H9 (cell line): ENCODE measurements around the gene DOCK7. TPM values are rescaled to one million over a fixed set of nuclear protein-coding genes. Genes with fewer than 3 reads are reported as not detected.

ENCODE experiments used
- DNase-seq: peaks from one replicate; pipeline ENCODE4 v3.0.0-alpha.2; 2017
- H2AFZ ChIP-seq: one replicate; pipeline ENCODE4 v1.6.1; 2013; ENCODE audit warnings: mild to moderate bottlenecking, low read length, control low read depth, moderate library complexity
- H2AK5ac ChIP-seq: 2 replicates; pipeline ENCODE4 v1.6.1; 2013; ENCODE audit warnings: low read length, control low read depth, mixed read lengths; ENCODE audit not compliant: insufficient read length
- H2BK120ac ChIP-seq: one replicate; pipeline ENCODE4 v1.6.1; 2013; ENCODE audit warnings: low read depth, mild to moderate bottlenecking, low read length, control low read depth, inconsistent platforms; ENCODE audit not compliant: poor library complexity, severe bottlenecking
- H2BK12ac ChIP-seq: 2 replicates; pipeline ENCODE4 v1.6.1; 2013; ENCODE audit warnings: low read length, control low read depth, mixed read lengths, low read depth; ENCODE audit not compliant: insufficient read length
- H2BK15ac ChIP-seq: 2 replicates; pipeline ENCODE4 v1.6.1; 2013; ENCODE audit warnings: low read depth, low read length, control low read depth
- H2BK20ac ChIP-seq: one replicate; pipeline ENCODE4 v1.6.1; 2013; ENCODE audit warnings: low read depth, mild to moderate bottlenecking, low read length, control low read depth, inconsistent platforms; ENCODE audit not compliant: poor library complexity, severe bottlenecking
- H2BK5ac ChIP-seq: 2 replicates; pipeline ENCODE4 v1.6.1; 2013; ENCODE audit warnings: low read length, control low read depth, mixed read lengths; ENCODE audit not compliant: insufficient read length
- H3K14ac ChIP-seq: 2 replicates; pipeline ENCODE4 v1.6.1; 2013; ENCODE audit warnings: low read length, control low read depth; ENCODE audit not compliant: insufficient read depth
- H3K18ac ChIP-seq: 2 replicates; pipeline ENCODE4 v1.6.1; 2013; ENCODE audit warnings: low read depth, mild to moderate bottlenecking, mixed read lengths, low read length, control low read depth; ENCODE audit not compliant: insufficient read length
- H3K23ac ChIP-seq: 2 replicates; pipeline ENCODE4 v1.6.1; 2013; ENCODE audit warnings: low read length, control low read depth, mixed read lengths, low read depth; ENCODE audit not compliant: insufficient read length
- H3K23me2 ChIP-seq: 2 replicates; pipeline ENCODE4 v1.6.1; 2013; ENCODE audit warnings: low read depth, mild to moderate bottlenecking, mixed read lengths, low read length, control low read depth; ENCODE audit not compliant: insufficient read length, poor library complexity, severe bottlenecking
- H3K27ac ChIP-seq: 2 replicates; pipeline ENCODE4 v1.5.1; 2013; ENCODE audit warnings: low read length, control low read depth, mixed read lengths, low read depth; ENCODE audit not compliant: insufficient read length
- H3K27me3 ChIP-seq: 2 replicates; pipeline ENCODE4 v1.6.1; 2013; ENCODE audit warnings: low read length, control low read depth, inconsistent platforms; ENCODE audit not compliant: insufficient read depth
- H3K4ac ChIP-seq: 2 replicates; pipeline ENCODE4 v1.6.1; 2013; ENCODE audit warnings: low read depth, mild to moderate bottlenecking, control low read depth, inconsistent platforms, low read length, moderate library complexity
- H3K4me1 ChIP-seq: 2 replicates; pipeline ENCODE4 v1.6.1; 2013; ENCODE audit warnings: low read length, control low read depth, inconsistent platforms; ENCODE audit not compliant: insufficient read depth
- H3K4me2 ChIP-seq: 2 replicates; pipeline ENCODE4 v1.6.1; 2013; ENCODE audit warnings: low read length, control low read depth, mixed read lengths; ENCODE audit not compliant: insufficient read length, insufficient read depth
- H3K56ac ChIP-seq: 2 replicates; pipeline ENCODE4 v1.6.1; 2013; ENCODE audit warnings: low read depth, mild to moderate bottlenecking, mixed read lengths, low read length, control low read depth; ENCODE audit not compliant: insufficient read length
- H3K79me1 ChIP-seq: 2 replicates; pipeline ENCODE4 v1.6.1; 2013; ENCODE audit warnings: low read depth, mild to moderate bottlenecking, moderate library complexity, low read length, control low read depth, inconsistent platforms; ENCODE audit not compliant: insufficient read depth, poor library complexity, severe bottlenecking
- H3K79me2 ChIP-seq: 2 replicates; pipeline ENCODE4 v1.6.1; 2013; ENCODE audit warnings: low read length, control low read depth, inconsistent platforms; ENCODE audit not compliant: insufficient read depth
- H3K9ac ChIP-seq: 2 replicates; pipeline ENCODE4 v1.6.1; 2013; ENCODE audit warnings: low read length, control low read depth, mixed read lengths; ENCODE audit not compliant: insufficient read length; ENCODE audit errors: extremely low read depth
- H3K9me3 ChIP-seq: one replicate; pipeline ENCODE4 v1.6.1; 2013; ENCODE audit warnings: low read depth, low read length, inconsistent platforms; ENCODE audit not compliant: control insufficient read depth
- H3T11ph ChIP-seq: one replicate; pipeline ENCODE4 v1.6.1; 2013; ENCODE audit warnings: mild to moderate bottlenecking, low read length, control low read depth, inconsistent platforms
- H4K20me1 ChIP-seq: one replicate; pipeline ENCODE4 v1.6.1; 2013; ENCODE audit not compliant: control insufficient read depth, insufficient read length, insufficient read depth
- H4K5ac ChIP-seq: 2 replicates; pipeline ENCODE4 v1.6.1; 2013; ENCODE audit warnings: low read depth, mild to moderate bottlenecking, mixed read lengths, low read length, control low read depth; ENCODE audit not compliant: insufficient read length
- H4K8ac ChIP-seq: replicated peaks from 2 replicates; pipeline ENCODE4 v1.6.1; 2013; ENCODE audit warnings: low read length, control low read depth, mixed read lengths, low read depth; ENCODE audit not compliant: insufficient read length
- H4K91ac ChIP-seq: 2 replicates; pipeline ENCODE4 v1.6.1; 2013; ENCODE audit warnings: low read depth, mild to moderate bottlenecking, moderate library complexity, mixed read lengths, low read length, control low read depth; ENCODE audit not compliant: insufficient read length
- H3K27ac Mint-ChIP-seq, 3 experiments: 2 replicates in 2 of 3; 3 replicates in 1 of 3; pipeline ENCODE4 v1.8.0; 2020 to 2021; ENCODE audit warnings: mixed read lengths in 3 of 3, mild to moderate bottlenecking in 1 of 3, moderate library complexity in 1 of 3
- H3K27me3 Mint-ChIP-seq: 2 replicates; pipeline ENCODE4 v1.8.0; 2021; ENCODE audit warnings: low read depth, mild to moderate bottlenecking, moderate library complexity, mixed read lengths
- H3K36me3 Mint-ChIP-seq, 3 experiments: 2 replicates in 2 of 3; 3 replicates in 1 of 3; pipeline ENCODE4 v1.8.0; 2020 to 2021; ENCODE audit warnings: low read depth in 3 of 3, mixed read lengths in 3 of 3; ENCODE audit not compliant: insufficient read depth in 1 of 3
- H3K4me1 Mint-ChIP-seq, 2 experiments: 2 replicates each; pipeline ENCODE4 v1.8.0; 2020; ENCODE audit warnings: mixed read lengths in 2 of 2
- H3K4me3 Mint-ChIP-seq, 2 experiments: 2 replicates in 1 of 2; 3 replicates in 1 of 2; pipeline ENCODE4 v1.8.0; 2020 to 2021; ENCODE audit warnings: mild to moderate bottlenecking in 2 of 2, mixed read lengths in 2 of 2, moderate library complexity in 1 of 2
- H3K9me3 Mint-ChIP-seq, 2 experiments: 2 replicates in 1 of 2; 3 replicates in 1 of 2; pipeline ENCODE4 v1.8.0; 2020; ENCODE audit warnings: mild to moderate bottlenecking in 2 of 2, mixed read lengths in 2 of 2, moderate library complexity in 1 of 2
- CTCF ChIP-seq: fragments of 200-600 bp; sonication (generic); conservative IDR thresholded peaks from 3 replicates; pipeline ENCODE4 v1.8.0; 2021; ENCODE audit warnings: antibody characterized with exemption, mild to moderate bottlenecking
- WGBS: extraction: QIAGEN DNeasy Blood & Tissue Kit; methylation state at CpG from one replicate; pipeline ENCODE4 v1.1.7; 2013; ENCODE audit warnings: missing lambda C conversion rate, low lambda C conversion rate, mixed read lengths; ENCODE audit not compliant: insufficient read length; ENCODE audit errors: extremely low coverage; 5-methylcytosine and 5-hydroxymethylcytosine counted together
- total RNA-seq: library from RNA; stranded (reverse); gene quantifications from 2 replicates; pipeline ENCODE4 v1.2.1, GENCODE V29; 2021

The DOCK7 gene
- total RNA-seq, 1 experiment from 2014 or later = 36.8 TPM

GRCh38 chr1:62434618-62435001 is 253.6 kb downstream of the DOCK7 start:
- H3K4me3 Mint-ChIP-seq = peak overlapping the region in 1 of 2 experiments; percentile 88; a peak in 3 of 5 replicates
- Histone ChIP-seq H3K56ac (no peak overlapping the region), H2AFZ (no peak overlapping the region), H2BK120ac (no peak overlapping the region), H2BK12ac (no peak overlapping the region), H3K4me1 (no peaks in the 10 kb centered on the region), H2BK15ac (no peak overlapping the region), H2AK5ac (no peak overlapping the region), H3T11ph (no peak overlapping the region), H2BK5ac (no peak overlapping the region), H3K27me3 (no peaks in the 10 kb centered on the region), H3K79me2 (peaks cover 17% of the 10 kb centered on the region), H3K4me2 (no peak overlapping the region), H4K91ac (no peak overlapping the region), H3K9me3 (no peaks in the 10 kb centered on the region), H2BK20ac (no peak overlapping the region), H3K79me1 (no peaks in the 10 kb centered on the region), H3K23me2 (peaks cover 16% of the 10 kb centered on the region), H4K8ac (no peak overlapping the region), H3K4ac (no peak overlapping the region), H3K18ac (no peak overlapping the region), H4K20me1 (no peaks in the 10 kb centered on the region), H3K27ac (no peak overlapping the region), H3K23ac (no peak overlapping the region), H3K9ac (no peak overlapping the region), H4K5ac (no peak overlapping the region), H3K14ac (no peak overlapping the region)
- peak overlapping the region in 1 of 3 experiments; percentile 100; a peak in 1 of 7 replicates for H3K27ac Mint-ChIP-seq
- peaks cover 0 to 4% (median 0%) of the 10 kb centered on the region in 3 experiments; a peak in 4 of 7 replicates for H3K36me3 Mint-ChIP-seq
- peaks cover 13 to 15% of the 10 kb centered on the region in 2 experiments for H3K4me1 Mint-ChIP-seq
- H3K9me3 Mint-ChIP-seq = no peaks in the 10 kb centered on the region
- no CpG with 5 or more reads among the region's 12 CpGs for WGBS
- H3K27me3 Mint-ChIP-seq = peaks cover 3% of the 10 kb centered on the region; the same call in 1 of the 2 replicates
- DNase-seq = no peak
- TF ChIP-seq CTCF = no peak
